Glomerular endothelial cell (primary cell): Measurements from ENCODE around the gene LOX. TPM values are rescaled to one million over a fixed set of nuclear protein-coding genes. Genes with fewer than 3 reads are reported as not detected.
"Not testable (repeated sequence)": the region's sequence is repeated elsewhere in the genome, so short reads cannot be mapped to it uniquely, and the experiment has no call there.

Experiments used
- DNase-seq: peaks from one replicate; pipeline ENCODE4 v3.0.0-alpha.2; 2011; ENCODE audit warnings: low read depth, low spot score; ENCODE audit errors: extremely low read depth
- total RNA-seq: library from RNA; depleted of rRNA; stranded (reverse); fragments of >200 nt; gene quantifications from 2 replicates; pipeline ENCODE4 v1.2.3, GENCODE V29; 2015

LOX gene
- total RNA-seq, 1 donor from 2014 or later, result 164 TPM

DNA sequence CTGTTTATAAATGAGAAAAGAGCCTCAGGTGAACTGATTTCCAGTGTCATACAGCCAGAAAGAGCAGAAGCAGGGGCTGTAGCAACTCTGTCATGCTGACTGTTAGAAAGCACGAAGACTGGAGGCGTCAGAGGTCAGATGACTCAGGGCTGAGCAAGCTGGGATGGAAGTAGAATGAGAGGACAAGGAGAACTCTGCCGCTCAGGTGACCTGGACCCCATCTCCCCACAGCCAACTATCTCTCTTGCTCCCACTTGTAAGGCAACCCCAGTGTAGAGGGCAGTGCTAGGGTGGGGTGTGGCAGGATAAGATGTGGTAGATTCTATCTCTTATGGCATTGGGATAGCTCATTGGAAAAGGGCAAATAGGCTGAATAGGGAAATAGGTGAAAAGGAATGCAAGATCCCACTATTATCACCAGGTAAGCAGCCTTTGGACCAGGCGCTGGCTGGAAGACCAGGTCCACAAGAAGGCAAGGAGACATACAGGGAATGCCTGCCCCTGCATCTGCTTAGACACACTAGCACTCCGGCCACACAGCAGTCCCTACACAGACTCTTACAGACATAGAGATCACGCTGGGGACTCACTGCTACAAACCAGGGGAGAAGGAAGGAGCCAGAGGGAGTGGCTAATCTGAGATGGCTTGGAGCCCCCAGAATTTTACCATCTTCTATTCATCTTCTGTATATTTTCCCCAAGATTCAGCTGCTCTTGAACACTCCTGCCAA, 21.2 kb upstream of the LOX start:
- DNase-seq, result no peak

- no peak for DNase-seq
Observed at GRCh38 chr5:122097391-122097790, 19.3 kb upstream of the LOX start.

DNA sequence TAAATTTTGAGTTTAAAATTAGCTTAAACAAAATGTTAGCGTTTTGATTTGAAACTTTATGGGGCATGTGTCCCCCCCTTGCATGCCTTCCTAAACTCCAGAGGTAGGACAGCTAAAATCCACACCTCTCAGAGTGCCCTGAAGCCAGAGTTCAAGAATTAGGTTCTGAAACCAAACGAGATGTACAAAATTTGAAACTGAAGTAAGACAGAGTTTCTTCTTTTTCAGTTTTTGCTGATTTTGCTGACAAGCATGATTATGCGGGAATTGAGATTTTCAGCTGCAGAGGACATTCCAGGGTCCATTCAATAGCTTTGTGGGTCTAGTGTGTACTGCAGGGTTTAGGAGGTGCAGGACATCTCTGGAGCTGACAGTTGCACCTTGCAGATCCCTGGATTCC, 17.1 kb upstream of the LOX start:
- no peak for DNase-seq

DNA sequence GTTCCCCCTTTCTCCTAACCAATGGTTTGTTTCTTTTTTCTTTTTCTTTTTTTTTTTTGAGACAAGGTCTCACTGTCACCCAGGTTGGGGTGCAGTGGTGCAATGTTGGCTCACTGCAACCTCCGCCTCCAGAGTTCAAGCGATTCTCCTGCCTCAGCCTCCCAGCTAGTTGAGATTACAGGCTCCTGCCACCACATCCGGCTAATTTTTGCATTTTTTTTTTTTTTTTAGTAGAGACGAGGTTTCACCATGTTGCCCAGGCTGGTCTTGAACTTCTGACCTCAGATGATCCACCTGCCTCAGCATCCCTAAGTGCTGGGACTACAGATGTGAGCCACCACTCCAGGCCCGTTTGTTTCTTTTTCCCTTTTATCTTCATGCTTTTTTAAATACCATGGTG, 16.2 kb upstream of the LOX start:
- DNase-seq, result not testable (repeated sequence)

DNA sequence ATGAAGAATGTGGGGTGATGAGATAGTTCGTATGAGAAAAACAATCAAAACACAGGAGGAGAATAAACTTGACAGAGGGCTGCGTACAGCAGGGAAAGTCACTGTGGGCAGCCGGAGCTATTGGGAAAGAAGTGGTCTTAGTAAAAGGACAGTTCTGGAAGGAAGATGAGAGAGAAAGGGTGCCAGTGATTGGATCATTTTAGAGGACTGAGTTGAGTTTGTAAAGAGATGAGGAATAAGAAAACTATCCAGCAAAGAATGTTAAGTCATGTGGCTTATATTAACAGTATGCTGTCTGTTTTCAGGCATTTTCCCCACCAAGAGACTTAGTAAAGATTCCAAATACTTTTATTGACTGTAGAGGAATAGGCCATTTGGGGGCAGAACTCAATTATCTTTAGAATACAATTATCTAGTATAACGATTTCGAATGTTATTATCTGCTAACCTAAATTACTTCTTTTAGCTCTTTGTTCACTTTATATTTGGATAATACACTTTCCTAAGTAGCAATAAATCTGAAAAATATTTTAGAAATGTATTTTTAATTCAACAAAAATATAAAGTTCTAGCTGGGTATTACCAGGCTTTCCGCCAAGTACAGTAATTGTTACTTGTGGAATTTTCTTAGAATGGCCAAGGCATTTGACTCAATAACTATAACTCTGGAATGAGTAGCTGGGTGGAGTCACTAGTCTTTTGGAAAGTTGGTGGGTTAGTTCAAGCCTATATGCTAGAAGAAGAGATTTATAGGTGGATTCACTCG, 15.5 kb upstream of the LOX start:
- DNase-seq, result no peak

DNA sequence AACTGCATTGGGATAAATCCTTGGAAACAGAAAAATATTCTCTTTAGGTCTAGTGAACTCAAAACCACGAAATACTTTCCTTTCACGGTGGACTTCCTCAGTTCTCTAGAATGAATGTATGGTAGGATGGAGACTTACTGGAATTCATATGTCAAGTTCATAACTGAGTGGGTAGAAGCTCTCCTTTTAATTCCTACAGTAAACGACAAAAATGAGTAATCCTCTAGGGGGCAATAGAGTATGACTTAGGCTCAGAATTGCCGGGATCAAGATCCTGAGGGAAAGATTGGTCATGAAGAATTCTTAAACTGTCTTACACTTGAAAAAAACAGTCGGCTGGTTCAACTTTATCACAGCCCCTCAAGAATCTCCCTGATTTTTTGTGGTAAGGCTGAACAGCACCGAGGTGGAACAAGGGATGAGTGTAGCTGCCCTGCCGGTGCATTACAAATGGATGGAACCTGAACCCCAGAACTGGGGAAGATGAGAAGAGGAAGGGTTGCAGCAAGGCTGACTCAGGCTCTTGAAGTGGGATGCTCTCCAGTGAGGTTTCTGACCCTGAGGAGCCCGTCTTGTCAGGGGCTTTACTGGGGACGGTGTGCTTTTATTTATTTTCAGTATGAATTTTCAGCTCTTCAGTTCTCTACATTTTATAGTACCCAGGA, 14.0 kb upstream of the LOX start:
- DNase-seq, result no peak

DNA sequence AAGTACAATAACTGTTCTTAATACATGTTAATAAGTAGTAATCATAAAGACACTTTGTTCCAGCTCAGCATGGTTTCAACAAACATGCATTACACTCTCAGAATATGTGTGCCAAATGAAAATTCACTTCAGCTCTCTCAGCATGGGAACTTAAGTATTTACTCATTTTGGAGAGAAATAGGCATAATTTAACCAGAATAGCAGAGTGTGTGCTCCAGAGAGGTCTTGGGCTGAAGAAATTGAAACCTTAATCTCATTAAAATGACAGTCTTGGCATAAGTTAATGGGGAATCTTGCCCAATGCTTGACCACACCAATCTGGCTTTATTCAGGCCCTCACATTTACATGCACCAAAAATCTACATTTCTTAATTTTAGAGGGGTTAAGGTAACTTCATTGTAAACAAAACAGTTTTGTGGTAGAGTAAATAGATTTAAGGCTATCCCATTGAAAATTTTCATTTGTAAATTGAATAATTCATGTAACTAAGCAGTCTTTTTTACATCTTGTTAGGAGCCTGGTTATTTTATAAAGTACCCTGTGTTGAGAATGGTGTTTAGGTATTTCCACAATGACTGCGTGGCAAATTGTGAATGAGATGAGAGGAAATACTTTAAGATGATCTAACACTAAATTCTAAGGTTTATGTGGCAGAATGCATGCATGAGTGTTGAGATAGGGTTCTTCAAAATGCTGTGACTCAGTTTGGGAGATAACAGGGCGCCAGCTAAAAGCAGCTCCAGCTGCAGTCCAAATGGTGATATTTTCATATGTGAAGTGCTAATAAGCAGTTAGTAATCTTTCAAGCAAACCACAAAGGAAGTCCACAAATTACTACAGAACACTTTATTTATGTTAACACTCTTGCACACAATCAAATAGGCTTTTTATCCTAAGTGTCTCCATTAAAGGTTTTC, 11.3 kb upstream of the LOX start:
- no peak for DNase-seq

DNA sequence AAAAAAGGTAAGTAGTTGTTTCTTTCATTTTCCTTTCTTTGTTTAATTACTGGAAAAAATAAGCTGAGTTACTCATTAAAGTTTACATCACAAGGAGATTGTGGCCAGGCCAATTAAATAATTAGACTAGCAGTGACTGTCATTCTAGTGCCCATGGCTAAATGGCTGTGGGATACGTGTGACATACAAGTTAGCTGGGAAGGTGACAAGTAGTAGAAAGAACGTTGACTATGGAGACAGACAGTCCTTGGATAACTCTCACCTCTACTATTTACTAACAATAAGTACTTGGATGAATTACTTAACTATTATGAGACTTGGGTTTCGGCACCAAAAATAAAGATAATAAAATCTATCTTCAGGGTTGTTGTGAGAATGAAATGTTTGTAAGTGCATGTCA, 7.0 kb upstream of the LOX start:
- no peak for DNase-seq

- DNase-seq, result no peak
Observed at GRCh38 chr5:122083535-122083934, 5.5 kb upstream of the LOX start.

DNA sequence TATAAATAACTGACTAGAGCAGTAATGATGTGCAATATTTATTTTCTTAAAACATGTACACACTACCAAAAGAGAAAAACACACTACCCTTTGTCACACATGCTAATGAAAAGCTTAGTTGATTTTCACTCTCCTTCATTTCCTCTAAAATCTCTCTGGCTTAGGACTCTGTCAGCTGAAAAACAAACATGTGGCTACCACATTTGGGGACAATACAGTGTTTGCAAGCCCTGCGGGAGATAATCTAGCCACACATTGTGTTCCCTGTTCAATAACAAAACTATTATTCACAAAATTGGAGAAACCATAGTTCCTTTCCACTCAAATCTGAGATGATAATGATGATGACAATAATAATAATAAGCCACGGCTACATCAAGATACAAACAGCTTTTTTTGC, 3.5 kb upstream of the LOX start:
- DNase-seq, result no peak

- DNase-seq, result no peak
Observed at GRCh38 chr5:122077366-122078115, 518 bp downstream of the LOX start.

DNA sequence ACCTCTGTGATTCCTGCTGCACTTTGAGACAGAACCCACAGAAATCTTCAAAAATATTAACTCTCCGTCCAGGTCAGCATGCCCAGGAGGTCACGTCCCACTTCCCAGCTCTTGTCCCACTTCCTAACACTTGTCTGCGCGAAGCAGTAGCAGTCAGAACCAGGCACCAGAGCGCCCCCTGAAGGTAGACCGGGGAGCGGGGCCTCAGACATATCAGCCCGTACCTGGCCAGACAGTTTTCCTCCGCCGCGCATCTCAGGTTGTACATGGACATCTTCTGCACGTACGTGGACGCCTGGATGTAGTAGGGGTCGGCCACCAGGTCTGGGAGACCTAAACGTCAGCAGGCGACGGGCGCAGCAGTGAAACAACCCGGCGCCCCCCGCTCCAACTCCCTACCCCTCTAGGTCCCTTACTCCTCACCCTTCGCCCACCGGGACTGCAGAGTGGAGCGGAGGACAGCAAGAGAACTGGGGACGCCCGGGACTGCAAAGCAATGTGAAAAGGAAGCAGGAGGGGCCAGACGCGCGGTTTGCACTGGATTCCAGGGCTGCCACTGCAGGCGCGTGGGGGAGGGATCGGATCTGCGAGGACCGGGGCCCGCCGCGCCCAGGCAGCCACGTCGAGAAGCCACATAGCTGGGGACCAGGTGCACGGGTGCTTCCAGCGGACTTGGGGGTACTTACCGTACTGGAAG, 1.2 kb downstream of the LOX start:
- no peak for DNase-seq

- no peak for DNase-seq
Observed at GRCh38 chr5:122076050-122076461, 2.0 kb downstream of the LOX start.

- DNase-seq, result no peak
Observed at GRCh38 chr5:122073864-122074263, 4.2 kb downstream of the LOX start.

- DNase-seq, result no peak
Observed at GRCh38 chr5:122073018-122073417, 5.0 kb downstream of the LOX start.

DNA sequence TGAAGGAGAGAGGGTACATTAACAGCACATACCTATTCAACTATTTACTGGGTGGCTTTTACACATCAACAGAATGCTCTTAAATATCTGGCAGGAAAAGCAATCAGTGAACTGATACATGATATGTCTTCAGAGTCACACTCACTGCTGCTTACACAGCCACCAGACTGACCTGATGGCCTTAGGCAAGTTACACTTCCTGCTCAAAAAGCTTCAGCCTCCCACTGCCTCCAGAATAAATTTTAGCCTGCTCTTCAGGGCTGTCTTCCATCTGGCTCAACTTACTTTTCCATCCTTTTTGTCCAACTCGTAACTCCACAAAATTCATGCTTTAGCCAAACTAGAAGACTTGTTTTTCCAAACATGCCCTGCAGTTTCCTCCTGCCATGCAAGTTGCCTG, 10.7 kb downstream of the LOX start:
- DNase-seq, result no peak

- no peak for DNase-seq
Observed at GRCh38 chr5:122064992-122065391, 13.1 kb downstream of the LOX start.

DNA sequence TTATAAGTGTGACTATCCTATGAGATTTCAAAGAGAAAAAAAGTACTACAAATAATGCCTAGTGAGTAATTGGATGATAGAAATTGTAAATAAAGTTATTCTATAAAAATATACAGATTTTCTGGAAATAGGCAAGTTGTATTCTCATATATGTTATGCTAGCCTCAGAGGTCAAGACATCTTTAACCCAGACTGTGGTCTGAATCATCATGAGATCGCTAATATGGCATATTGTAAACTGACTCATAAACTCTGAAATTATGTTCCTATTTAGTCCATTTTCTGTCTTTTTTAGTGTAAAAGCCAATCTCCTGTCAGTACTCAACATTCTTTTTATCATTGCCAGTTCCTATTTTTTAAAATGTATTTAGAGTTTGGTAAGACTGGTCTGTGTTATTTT, 14.2 kb downstream of the LOX start:
- DNase-seq, result no peak

DNA sequence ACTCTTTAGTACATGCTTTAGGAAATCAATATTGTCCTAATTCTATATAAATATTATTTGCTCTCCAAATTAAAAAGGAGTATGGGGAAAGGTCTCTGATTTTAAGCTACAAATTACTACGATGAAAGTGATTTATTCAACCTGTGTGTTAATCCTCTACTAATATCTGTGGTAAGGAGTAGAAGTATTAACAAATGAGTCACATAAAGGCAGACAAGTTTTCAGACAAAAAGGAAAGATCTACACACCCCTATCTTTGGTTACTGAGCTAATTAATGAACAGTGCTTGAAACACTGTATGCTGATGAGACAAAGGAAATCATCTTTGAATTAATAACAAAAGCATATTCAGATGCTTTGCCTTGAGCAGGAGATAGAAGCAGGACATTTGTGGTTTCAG, 15.9 kb downstream of the LOX start:
- DNase-seq, result no peak

DNA sequence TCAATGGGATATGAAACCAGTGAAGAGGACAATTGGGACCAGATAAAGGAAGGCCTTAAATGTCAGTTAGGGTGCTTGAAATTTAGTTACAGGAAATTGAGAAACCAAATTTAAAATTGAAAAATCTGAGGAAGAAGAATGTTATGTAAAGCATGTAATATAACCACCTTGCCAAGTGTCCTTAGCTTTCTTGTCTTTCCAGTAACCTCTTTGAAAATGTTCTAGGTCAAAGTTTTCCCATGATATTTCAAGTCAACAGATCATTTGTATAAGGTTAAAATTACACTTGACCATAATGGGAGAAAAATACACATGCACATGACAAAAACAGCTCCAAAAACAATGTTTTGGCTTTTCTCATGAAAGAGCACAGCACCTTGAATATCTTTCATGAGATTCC, 21.1 kb downstream of the LOX start:
- DNase-seq, result no peak
